Measurements from ENCODE around the gene RNF44.

- TF ChIP-seq CTCF (IDR thresholded peaks at IDR 0.05; ENCODE audit: poor library complexity), result no peak
- no peak for TF ChIP-seq EZH2 (IDR thresholded peaks at IDR 0.05; ENCODE audit: borderline replicate concordance)
Observed at GRCh38 chr5:176528761-176529115, 8.5 kb downstream of the RNF44 start.

All from hepatocyte (in vitro differentiated cells).